HG03045 (cell line): Measurements from ENCODE around the gene SEPTIN8.

ENCODE experiments used
- ATAC-seq: cut with Tn5 transposase; IDR thresholded peaks from one replicate; pipeline ENCODE4 v1.9.1; 2021; ENCODE audit warnings: mild to moderate bottlenecking, moderate library complexity; ENCODE audit not compliant: unreplicated experiment

The SEPTIN8 gene

GRCh38 chr5:132766020-132766805 is 10.8 kb downstream of the SEPTIN8 start:
- ATAC-seq: no peak

DNA sequence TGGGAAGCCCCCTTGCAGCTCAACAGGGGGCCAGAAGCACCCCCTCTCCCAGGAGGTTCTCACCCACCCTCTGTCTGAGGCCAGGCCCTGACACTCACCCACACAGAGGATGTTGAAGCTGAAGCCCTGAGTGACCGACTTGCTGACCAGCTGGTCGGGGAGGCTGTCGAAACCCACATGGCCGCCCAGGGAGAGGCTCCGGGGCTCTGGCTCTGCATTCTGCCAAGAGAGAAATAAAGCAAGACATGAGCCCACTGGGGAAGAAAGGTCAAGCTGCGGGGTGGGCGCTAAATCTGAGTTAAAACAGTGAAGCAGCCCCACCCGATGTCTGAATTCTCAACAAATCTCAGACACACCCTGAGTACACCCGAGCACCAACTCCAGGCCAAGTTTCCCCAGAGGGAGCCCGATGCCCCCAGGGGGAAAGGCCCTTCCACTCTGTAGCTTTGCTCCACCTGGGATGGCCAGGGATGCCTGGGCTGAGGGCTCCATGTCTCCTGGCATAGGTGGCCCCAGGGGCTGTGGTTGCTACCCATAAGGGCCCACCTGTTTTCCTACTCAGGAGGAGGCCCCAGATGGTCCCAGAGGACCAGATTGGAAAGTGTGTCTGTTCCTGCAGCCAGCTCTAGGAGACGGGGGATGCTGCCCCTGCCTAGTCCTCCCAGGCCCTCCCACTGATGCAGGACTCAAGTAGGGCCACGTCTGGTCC is 11.6 kb downstream of the SEPTIN8 start:
- no peak for ATAC-seq

DNA sequence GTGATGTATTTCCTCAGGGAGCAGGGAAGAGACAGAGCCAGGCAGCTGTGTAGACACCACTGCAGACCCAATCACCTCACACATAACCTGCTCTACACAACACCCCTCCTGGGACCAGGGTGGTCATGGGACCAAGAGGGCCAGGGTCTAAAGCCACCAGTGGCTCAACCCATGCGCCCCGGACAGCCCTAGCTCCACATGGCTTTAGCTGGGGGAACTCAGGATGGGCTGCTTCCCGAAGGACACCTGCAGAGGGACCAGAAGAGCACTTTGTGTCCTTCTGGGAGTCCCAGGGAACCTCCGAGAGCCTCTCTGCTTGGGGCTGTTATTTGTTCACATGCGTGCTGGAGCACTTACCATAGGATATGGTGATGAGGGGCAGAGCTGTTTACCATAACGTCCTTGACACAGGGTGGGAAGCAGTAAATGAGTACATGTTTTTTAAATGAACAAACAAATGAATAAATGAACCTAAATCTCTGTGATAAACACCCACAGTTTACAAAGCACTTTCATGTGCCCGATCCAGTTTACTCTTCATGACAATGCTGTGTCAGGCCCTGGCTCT is 12.3 kb downstream of the SEPTIN8 start:
- ATAC-seq: no peak

GRCh38 chr5:132764051-132764450 is 13.0 kb downstream of the SEPTIN8 start:
- no peak for ATAC-seq

DNA sequence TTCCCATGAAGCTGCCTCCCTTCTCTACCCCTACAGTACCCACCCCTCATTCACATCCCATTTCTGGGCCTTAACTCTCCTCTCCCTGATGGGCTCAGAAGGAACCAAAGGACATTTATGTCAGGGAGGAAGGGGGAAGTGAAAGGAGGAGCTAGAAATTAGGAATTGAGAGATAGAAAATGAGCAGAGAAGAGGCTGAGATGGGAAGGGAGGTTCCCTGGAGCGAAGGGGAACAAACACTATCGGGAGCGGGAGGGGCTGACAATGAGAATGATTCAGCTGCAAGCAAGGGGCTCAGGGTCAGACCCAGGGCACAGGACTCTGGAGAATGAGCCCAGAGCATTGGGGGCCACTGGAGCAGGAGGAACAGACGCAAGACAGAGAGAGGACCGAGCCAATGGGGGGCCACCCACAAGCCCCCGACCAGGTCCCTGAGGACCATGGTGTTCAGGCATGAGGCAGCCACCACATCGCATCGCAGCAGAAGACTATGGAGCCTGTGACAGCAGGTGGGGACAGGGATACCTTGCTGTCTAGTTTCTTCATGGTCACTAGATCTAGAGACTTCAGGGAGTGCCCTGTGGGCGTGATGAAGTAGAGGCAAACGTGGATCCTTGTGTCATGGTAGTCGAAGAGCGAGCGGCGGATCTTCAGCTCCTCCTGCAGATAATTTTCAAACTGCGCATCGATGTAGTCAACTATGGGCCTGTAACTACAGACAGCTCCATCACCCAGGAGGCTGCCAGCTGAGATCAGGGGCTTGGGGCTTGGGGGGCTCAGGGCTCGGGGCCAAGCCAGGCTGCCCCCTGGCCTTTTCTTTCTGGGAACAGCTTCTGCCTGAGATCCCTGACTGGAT is 13.6 kb downstream of the SEPTIN8 start:
- ATAC-seq: no peak

GRCh38 chr5:132762246-132763000 is 14.6 kb downstream of the SEPTIN8 start:
- no peak for ATAC-seq

DNA sequence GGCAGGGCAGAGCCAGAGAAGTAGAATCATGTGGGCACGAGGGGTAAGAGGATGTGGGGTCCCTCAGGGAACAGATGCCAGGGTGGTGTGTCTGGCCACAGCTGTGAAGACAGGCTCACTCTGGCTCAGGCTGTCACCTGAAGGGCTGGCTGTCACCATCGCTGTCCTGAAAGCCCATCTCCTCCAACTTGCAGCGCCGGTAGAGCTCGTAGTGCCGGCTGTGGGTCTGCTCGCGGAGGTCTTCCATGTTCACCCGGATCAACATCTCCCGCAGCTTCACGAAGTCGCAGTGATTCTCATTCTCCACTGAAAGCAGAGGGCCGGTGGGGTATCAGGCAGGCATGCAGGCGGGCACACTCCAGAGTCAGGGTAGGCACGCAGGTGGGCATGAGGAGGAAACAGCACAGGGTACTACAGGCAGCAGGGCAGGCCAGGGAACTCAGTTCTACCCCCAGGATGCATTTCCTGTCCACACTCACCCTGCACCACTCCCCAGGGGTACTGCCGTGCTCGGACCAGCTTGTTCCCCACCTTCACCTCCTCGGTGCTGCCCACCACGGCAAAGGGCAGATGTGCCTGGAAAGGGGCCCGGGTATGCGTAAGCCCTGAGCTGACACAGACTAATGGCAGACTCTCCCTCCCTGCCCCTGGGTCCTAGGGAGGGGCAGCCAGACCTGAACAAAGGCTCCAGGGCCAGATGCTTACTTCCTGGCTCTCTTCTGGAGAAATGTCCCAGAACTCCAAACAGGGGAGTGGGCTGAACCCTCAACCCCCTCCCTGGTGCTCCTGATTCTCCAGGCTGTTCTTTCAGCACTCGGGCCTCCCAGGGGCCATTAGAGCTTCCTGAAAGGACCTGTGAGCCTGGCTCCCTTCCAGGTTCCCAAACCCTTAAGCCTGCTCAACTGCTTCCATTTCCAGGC is 15.5 kb downstream of the SEPTIN8 start:
- ATAC-seq: no peak

- no peak for ATAC-seq
Observed at GRCh38 chr5:132760601-132761317, 16.3 kb downstream of the SEPTIN8 start.

DNA sequence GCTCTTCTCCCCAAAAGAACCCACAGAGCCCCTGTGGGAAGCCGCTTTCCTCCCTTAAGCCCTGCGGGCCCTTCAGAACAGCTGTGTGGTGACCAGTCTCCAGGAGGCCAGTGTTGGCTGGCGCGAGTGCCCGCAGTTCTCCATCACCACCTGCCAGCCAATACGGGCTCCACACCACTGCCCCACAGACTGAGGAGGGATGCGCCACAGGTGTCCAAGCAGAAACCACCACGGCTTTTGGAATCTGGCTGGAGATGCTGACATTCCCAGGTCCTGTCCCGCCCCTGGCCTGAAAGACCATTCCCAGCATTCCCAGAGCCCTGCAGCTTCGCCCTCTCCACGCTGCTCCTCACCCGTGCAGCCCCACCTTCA is 17.0 kb downstream of the SEPTIN8 start:
- ATAC-seq: no peak

DNA sequence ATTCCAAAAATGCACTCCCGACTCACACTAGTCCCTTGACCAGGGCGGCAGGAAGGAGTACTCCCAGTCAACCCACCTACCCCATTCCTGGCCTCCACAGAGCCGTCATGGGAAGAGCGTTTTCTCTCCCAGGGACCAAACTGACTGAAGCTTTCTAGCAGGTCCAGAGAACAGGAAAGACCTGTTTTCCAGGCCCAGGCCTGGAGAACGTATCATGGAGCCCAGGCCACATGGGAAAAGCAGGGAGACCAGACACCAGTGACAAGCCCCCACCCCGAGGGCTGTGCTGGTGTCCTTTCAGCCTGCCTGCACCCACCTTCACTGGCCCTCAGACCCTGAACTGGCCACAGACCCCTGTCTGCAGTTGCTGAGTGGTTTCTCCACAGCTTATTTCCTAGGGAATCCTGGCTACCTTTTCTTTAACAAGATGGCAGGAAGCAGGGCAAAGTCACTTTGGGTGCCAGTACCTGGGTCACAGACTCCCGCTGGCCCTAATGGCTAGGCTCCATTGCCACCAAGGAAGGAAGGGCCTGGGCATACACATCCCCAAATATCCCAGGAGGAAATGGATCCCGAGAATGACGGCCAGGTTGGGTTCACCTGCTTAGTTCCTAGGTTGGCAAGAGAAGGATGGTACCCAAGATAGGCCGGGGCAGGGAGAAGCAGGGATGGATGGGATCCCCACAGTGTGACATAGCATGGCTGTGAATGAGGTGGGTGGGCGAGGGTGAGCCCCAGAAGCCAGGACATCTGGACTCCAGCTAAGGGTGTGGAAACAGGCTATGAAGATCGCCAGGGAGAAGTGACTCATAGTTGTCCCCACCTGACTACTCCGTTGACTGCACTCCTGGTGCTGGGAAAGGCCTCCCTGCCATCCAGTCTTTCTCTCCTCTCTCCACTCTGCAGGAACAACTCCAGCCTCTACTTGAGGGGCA is 17.7 kb downstream of the SEPTIN8 start:
- no peak for ATAC-seq

DNA sequence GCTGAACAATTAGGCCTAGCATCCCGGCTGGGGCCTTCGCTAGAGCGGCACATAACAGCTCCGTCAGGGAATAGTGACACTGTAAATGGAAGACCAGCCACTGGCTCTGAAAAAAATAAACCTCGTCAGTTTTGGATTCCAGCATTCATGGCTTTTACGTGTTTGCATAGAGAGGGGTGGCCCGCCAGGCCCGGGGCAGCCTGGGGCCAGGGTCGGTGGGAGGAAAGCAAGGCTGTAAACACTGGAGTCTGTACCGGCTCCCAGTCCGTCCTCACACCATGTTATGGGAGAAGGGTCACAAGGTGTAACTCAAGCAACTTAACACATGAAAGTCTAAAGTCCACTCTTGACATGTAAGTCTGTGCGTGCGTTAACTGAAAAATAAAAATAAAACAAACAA is 18.6 kb downstream of the SEPTIN8 start:
- no peak for ATAC-seq

DNA sequence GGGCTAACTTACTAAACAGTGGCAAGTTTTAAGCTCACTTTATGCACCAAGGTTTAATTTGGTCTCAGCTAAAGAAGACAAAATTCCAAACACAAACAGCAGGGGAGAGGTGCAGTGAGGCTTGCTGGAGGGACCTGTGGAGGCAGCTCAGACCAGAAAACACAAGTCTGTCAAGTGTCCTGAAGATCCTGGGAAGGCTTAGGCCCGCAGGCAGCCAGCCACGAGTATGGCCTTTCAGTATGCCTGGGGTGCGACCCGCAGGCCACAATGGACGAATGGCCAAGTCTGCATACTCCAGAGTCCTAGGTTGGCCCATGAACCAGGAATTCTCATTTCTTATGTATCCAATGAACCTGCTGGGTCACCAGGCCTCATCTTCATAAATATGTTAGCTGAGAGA is 20.5 kb downstream of the SEPTIN8 start:
- ATAC-seq: no peak

- no peak for ATAC-seq
Observed at GRCh38 chr5:132754947-132755346, 22.1 kb downstream of the SEPTIN8 start.

DNA sequence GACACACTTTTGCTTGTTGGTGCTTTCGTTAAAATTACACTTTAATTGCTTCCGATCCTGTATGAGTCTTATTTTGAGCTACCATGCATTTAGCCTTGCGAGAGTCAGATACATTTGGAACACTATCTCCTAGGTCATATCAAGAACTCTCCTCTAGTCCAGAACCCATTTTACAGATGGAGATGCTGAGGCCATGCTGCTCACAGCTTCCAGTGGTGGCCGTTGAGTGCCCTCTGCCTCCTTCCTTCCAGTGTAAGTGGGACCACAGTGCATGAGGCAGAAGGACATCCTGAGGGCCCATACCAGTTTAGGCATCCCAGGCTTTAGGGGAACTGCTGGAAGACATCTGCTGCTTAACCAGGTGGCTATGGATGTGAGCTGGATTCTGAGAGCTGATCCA is 22.9 kb downstream of the SEPTIN8 start:
- no peak for ATAC-seq

DNA sequence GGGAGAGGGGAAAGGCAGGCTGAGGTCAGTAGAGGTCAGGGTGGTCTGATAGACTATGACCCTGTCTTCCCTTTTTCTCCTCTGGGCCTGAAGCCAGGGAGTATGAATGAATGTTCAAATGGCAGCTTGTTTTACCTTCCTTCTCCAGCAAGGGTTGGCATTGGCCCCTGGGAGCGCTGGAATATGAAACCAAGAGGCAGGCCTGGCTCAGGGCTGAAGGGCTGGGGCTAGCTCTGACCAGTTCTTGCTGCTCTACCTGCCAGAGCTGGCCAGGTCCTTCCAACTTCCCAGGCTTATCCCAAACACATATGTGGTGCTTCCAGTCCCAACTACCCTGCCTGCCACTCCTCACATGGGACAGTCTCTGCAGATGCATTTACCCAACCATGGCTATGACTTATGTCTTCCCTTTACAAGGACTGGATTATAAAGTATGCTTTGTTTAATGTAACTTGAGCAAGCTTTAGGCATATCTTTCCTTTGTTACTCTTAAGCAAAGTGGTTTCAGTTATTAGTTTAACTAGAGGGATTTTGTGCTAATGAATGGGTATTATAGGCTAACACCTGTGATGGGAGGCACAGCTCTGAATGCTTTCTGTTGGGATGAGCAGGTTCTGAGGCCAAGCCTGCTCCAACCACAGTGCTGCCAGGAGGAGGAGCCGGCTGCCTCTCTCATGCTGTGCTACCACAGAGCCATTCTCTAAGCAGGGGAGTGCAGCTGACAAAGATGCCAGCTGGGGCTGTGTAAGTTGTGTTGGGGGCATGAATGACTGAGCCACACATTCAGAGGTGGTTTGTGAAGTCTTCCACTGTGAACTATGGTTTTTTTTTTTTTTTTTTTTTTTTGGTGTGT is 23.7 kb downstream of the SEPTIN8 start:
- ATAC-seq: no peak

GRCh38 chr5:132752581-132753125 is 24.4 kb downstream of the SEPTIN8 start:
- ATAC-seq: no peak
